CD4-positive, alpha-beta T cell treated with Interleukin-4 for 1 hour (primary cell): ENCODE results near the gene GPR135.
"Not testable (repeated sequence)": the region's sequence is repeated elsewhere in the genome, so short reads cannot be mapped to it uniquely, and the experiment has no call there.

Experiments
- DNase-seq, 2 donors: peaks; one replicate each; pipeline ENCODE4 v3.0.0-alpha.2; 2020 to 2022

The GPR135 gene

GRCh38 chr14:59464486-59465315 lies 479 bp downstream of the GPR135 start:
- peak; percentile 45 to 52 for DNase-seq

GRCh38 chr14:59463787-59464485 lies 1.2 kb downstream of the GPR135 start:
- DNase-seq: peak in 1 of 2 donors; percentile 6

GRCh38 chr14:59461891-59462290 lies 3.3 kb downstream of the GPR135 start:
- no peak for DNase-seq

GRCh38 chr14:59460378-59460777 lies 4.8 kb downstream of the GPR135 start:
- no peak for DNase-seq

- DNase-seq: no peak
Observed at GRCh38 chr14:59458486-59458885, 6.7 kb downstream of the GPR135 start.

GRCh38 chr14:59455411-59455810 lies 9.8 kb downstream of the GPR135 start:
- DNase-seq: no peak

- DNase-seq: no peak
Observed at GRCh38 chr14:59454139-59454538, 11.0 kb downstream of the GPR135 start.

- no peak for DNase-seq
Observed at GRCh38 chr14:59451849-59452248, 13.3 kb downstream of the GPR135 start.

GRCh38 chr14:59450716-59451115 lies 14.5 kb downstream of the GPR135 start:
- DNase-seq: no peak

GRCh38 chr14:59448673-59449072 lies 16.5 kb downstream of the GPR135 start:
- DNase-seq: not testable (repeated sequence)

GRCh38 chr14:59439256-59439965 lies 25.8 kb downstream of the GPR135 start:
- DNase-seq: no peak

- no peak for DNase-seq
Observed at GRCh38 chr14:59438195-59438647, 27.0 kb downstream of the GPR135 start.

GRCh38 chr14:59435987-59436386 lies 29.2 kb downstream of the GPR135 start:
- DNase-seq: no peak

GRCh38 chr14:59435101-59435500 lies 30.1 kb downstream of the GPR135 start:
- DNase-seq: no peak

- DNase-seq: no peak
Observed at GRCh38 chr14:59429790-59430189, 35.4 kb downstream of the GPR135 start.

- DNase-seq: no peak
Observed at GRCh38 chr14:59428581-59429012, 36.6 kb downstream of the GPR135 start.

- no peak for DNase-seq
Observed at GRCh38 chr14:59427653-59428580, 37.3 kb downstream of the GPR135 start.

GRCh38 chr14:59425322-59425935 lies 39.8 kb downstream of the GPR135 start:
- no peak for DNase-seq

- no peak for DNase-seq
Observed at GRCh38 chr14:59424341-59425071, 40.7 kb downstream of the GPR135 start.

GRCh38 chr14:59422069-59422881 lies 42.9 kb downstream of the GPR135 start:
- DNase-seq: no peak
